GM13976 (cell line): ENCODE data around the gene AVEN.

Experiments used
- DNase-seq: peaks from one replicate; pipeline ENCODE4 v3.0.0; 2012; ENCODE audit warnings: low spot score
- CTCF ChIP-seq: IDR thresholded peaks from 2 replicates; pipeline ENCODE4 v1.5.1; 2012; ENCODE audit warnings: borderline replicate concordance, mild to moderate bottlenecking; ENCODE audit not compliant: insufficient read depth; ENCODE audit errors: extremely low read depth, missing control alignments, control extremely low read depth
- in situ Hi-C: fragments of 300-500 bp; cut with MboI; formaldehyde crosslinking; loops from one replicate; pipeline ENCODE4 v1.12.0; 2022; ENCODE audit warnings: low sequenced_read_pairs, mixed read lengths, inconsistent platforms; ENCODE audit not compliant: unreplicated experiment

AVEN gene

GRCh38 chr15:33955945-33956344 lies 83.1 kb downstream of the AVEN start:
- no peak for DNase-seq
- no peak for TF ChIP-seq CTCF
- in situ Hi-C loops, result no loop called here

- in situ Hi-C loops, result no loop called here
- no peak for DNase-seq
- no peak for TF ChIP-seq CTCF
These were observed 92.9 kb downstream of the AVEN start for GRCh38 chr15:33946152-33946551.

GRCh38 chr15:33941279-33942063 lies 97.5 kb downstream of the AVEN start:
- no peak for TF ChIP-seq CTCF
- in situ Hi-C loops, result no loop called here
- DNase-seq, result no peak

GRCh38 chr15:33934921-33935320 lies 104.1 kb downstream of the AVEN start:
- in situ Hi-C loops, result no loop called here
- DNase-seq, result no peak
- TF ChIP-seq CTCF, result no peak

GRCh38 chr15:33934396-33934795 lies 104.6 kb downstream of the AVEN start:
- in situ Hi-C loops, result no loop called here
- no peak for DNase-seq
- TF ChIP-seq CTCF, result no peak

GRCh38 chr15:33932734-33933133 lies 106.3 kb downstream of the AVEN start:
- no peak for TF ChIP-seq CTCF
- no peak for DNase-seq
- in situ Hi-C loops, result no loop called here
